NOMO-1 treated with DMSO at 0.1 percent for 48 hours (cell line): Measurements from ENCODE around the gene AFP.

Source experiments
- DNase-seq: peaks from one replicate; lab custom pipeline; 2025; ENCODE audit not compliant: unreplicated experiment; lab: John Stamatoyannopoulos, UW

AFP gene

DNA sequence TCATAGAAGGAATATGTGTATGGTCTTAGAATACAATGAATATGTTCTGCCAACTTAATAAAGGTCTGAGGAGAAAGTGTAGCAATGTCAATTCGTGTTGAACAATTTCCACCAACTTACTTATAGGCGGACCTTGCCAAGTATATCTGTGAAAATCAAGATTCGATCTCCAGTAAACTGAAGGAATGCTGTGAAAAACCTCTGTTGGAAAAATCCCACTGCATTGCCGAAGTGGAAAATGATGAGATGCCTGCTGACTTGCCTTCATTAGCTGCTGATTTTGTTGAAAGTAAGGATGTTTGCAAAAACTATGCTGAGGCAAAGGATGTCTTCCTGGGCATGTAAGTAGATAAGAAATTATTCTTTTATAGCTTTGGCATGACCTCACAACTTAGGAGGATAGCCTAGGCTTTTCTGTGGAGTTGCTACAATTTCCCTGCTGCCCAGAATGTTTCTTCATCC, 22.7 kb upstream of the AFP start:
- no peak for DNase-seq

GRCh38 chr4:73414936-73415271, 21.1 kb upstream of the AFP start:
- DNase-seq: no peak

- DNase-seq: no peak
These were observed 20.2 kb upstream of the AFP start for GRCh38 chr4:73415807-73416238.

DNA sequence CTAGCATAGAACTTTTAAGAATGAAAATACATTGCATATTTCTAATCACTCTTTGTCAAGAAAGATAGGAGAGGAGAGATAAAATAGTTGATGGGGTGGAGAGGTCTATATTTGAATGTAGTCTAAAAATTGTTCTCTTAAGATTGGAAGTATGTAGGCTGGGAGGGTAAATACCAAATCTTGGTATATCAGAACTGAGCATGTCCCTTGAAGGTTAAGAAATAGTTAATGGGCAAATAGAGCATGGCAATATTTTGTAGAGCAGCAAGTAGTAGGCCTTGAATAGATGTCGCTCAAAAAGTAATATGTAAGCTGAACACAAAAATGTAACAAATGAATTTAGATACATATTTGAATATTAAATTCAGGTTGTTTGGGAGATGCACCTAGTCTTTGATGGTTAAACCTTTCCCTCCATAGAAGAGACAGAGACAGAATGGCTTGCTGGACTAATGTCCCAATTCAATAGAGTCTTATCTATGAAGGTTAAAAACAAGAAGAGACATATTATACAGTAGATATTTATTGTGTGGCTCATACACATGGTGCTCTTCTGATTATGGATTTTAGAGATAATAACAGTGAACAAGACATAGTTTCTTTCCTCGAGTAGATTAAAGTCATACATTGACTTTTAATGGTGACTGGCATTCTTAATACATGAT, 19.5 kb upstream of the AFP start:
- no peak for DNase-seq

DNA sequence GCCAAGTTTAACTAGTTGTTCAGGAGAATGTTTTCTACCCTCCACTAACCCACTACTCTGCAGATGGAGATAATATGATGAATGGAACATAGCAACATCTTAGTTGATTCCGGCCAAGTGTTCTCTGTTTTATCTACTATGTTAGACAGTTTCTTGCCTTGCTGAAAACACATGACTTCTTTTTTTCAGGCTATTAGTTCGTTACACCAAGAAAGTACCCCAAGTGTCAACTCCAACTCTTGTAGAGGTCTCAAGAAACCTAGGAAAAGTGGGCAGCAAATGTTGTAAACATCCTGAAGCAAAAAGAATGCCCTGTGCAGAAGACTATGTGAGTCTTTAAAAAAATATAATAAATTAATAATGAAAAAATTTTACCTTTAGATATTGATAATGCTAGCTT, 18.7 kb upstream of the AFP start:
- DNase-seq: no peak

DNA sequence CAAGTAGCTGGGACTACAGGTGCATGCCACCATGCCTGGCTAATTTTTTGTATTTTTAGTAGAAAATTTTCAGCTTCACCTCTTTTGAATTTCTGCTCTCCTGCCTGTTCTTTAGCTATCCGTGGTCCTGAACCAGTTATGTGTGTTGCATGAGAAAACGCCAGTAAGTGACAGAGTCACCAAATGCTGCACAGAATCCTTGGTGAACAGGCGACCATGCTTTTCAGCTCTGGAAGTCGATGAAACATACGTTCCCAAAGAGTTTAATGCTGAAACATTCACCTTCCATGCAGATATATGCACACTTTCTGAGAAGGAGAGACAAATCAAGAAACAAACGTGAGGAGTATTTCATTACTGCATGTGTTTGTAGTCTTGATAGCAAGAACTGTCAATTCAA, 18.0 kb upstream of the AFP start:
- DNase-seq: no peak

DNA sequence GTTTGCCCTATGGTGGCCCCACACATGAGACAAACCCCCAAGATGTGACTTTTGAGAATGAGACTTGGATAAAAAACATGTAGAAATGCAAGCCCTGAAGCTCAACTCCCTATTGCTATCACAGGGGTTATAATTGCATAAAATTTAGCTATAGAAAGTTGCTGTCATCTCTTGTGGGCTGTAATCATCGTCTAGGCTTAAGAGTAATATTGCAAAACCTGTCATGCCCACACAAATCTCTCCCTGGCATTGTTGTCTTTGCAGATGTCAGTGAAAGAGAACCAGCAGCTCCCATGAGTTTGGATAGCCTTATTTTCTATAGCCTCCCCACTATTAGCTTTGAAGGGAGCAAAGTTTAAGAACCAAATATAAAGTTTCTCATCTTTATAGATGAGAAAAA, 17.3 kb upstream of the AFP start:
- no peak for DNase-seq

- no peak for DNase-seq
These were observed 16.6 kb upstream of the AFP start for GRCh38 chr4:73419106-73420038.

- DNase-seq: no peak
These were observed 15.4 kb upstream of the AFP start for GRCh38 chr4:73420615-73421014.

DNA sequence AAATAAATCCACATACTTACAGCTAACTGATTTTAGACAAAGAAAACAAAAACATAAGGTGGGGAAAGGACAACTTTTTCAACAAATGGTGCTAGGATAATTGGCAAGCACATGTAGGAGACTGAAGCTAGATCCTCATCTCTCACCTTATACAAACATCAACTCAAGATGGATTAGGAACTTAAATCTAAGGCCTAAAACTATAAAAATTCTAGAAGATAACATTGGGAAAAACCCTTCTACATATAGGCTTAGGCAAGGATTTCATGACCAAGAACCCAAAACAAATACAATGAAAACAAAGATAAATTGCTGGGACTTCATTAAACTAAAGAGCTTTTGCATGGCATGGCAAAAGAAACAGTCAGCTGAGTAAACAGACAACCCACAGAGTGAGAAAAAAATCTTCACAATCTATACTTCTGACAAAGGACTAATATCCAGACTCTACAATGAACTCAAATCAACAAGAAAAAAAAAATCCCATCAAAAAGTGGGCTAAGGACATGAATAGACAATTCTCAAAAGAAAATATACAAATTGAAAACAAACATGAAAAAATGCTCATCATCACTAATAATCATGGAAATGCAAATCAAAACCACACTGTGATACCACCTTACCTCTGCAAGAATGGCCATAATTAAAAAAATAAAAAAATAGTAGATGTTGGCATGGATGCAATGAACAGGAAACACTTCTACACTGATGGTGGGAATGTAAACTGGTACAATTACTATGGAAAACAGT, 14.1 kb upstream of the AFP start:
- DNase-seq: no peak

GRCh38 chr4:73422458-73422752, 13.6 kb upstream of the AFP start:
- no peak for DNase-seq

- no peak for DNase-seq
These were observed 12.8 kb upstream of the AFP start for GRCh38 chr4:73423184-73423583.

DNA sequence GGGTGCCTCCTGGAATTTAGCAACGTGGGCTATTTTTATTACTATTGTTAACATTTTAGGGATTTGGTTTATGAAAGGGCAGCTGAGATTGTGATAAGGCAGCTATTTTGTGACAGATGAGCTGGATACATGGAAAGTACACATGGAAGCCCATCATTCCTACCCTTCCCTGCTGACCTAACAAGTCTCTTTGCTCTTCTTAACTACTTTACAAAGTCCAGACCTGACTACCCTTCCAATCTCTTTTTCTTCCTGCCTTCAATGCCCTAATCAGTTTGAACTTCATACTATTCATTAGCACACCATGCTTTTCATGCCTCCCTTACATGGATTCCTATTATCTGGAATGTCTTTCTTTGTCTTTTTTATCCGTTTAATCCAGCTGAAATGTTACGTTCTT, 9.4 kb upstream of the AFP start:
- no peak for DNase-seq

DNA sequence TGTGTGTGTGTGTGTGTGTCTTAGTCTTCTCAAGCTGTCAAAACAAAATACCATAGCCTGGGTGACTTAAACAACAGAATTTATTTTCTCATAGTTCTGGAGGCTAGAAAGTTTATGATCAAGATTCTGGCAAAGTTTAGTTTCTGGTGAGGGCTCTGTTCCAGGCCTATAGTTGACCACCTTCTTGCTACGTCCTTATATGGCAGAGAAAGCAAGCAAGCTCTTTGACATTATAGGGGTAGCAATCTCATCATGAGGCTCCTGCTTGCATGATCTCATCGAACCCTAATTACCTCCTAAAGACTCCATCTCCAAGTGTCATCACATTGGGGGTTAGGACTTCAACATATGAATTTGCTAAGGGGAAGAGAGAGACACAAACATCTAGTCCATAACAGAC, 6.9 kb upstream of the AFP start:
- no peak for DNase-seq

DNA sequence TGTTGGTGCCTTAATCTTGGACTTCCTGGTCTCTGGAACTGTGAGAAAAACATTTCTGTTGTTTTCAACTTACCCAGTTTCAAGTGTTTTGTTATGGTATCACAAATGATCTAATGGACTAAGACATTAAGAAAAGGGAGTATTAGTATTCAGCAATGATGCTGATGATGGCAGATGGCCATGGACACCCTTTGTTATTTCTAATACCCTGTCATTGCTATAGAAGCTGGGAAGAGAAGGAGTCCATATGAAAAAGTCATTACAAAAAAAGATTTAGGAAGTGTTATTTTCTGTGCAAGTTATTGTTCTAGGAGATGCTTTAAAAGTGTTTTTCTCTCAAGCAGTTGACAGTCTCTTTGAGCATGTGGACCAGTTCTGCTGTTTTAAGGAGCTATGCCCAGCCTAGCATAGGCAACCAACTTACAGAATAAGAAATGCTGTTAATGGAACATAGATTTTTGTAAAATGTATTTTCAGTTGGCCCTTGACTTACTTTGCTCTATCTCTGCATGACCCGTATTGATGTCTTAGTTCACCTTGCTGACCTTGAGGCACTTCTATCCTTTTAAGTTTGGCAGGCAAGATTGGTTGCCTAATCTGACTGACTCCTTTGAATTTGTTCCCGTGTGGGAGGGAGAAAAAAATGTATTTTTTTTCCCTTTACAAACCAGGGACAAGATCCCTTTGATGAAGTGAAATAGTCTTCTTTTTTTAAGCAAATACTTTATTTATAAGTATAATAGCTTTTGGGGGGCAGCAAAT, 6.0 kb upstream of the AFP start:
- no peak for DNase-seq

DNA sequence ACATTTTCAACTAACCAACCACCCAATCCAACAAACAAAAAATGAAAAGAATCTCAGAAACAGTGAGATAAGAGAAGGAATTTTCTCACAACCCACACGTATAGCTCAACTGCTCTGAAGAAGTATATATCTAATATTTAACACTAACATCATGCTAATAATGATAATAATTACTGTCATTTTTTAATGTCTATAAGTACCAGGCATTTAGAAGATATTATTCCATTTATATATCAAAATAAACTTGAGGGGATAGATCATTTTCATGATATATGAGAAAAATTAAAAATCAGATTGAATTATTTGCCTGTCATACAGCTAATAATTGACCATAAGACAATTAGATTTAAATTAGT, 4.2 kb upstream of the AFP start:
- DNase-seq: no peak

GRCh38 chr4:73432169-73433000, 3.6 kb upstream of the AFP start:
- no peak for DNase-seq

DNA sequence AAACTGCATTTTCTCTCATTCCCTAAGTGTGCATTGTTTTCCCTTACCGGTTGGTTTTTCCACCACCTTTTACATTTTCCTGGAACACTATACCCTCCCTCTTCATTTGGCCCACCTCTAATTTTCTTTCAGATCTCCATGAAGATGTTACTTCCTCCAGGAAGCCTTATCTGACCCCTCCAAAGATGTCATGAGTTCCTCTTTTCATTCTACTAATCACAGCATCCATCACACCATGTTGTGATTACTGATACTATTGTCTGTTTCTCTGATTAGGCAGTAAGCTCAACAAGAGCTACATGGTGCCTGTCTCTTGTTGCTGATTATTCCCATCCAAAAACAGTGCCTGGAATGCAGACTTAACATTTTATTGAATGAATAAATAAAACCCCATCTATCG, 2.9 kb upstream of the AFP start:
- no peak for DNase-seq

- peak; percentile 1 for DNase-seq
These were observed 1.7 kb upstream of the AFP start for GRCh38 chr4:73434311-73434710.
